Measurements from ENCODE around the gene GMDS. TPM values are rescaled to one million over a fixed set of nuclear protein-coding genes. Genes with fewer than 3 reads are reported as not detected.

Gene GMDS
- total and polyA plus RNA-seq, 2 of the 4 experiments (the other 2 are of a cell fraction) = 7.3 to 21.9 TPM

DNA sequence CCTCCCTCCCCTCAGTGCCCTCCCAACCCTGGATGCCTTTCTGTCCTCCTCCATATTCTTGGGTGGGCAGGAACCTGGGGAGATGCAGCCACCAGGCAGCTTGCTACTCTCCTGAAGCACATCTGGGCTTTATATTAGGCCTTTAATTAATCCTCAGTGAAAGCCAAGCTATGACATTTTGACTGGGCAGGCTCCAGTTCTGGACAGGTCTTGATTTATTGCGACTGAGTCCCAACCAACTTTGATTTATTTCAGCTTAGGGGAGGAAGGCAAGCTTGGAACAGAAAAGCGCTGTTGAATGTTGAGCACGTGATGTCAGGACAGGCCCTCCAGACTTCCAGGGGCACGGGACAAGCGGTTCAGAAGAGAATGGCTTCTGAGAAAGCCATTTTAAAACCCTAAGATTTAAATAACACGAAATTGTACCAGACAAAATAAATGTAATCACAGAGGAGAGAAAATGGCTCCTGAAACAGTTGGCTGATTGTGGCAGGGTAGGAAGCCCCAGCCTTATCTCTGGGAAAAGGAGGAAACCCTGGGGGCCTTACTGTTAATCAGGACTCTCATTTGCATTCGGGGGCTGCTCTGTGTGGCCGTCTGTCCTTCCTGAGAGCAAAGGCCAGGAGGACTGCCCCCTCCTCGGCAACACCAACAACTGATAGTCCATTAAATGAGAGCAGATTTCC lies 341.5 kb downstream of the GMDS start:
- ATAC-seq (ENCODE audit: low read depth) = no peak

More for the DNA sequence above, 341.5 kb downstream of the GMDS start:
- ChIA-PET CTCF (interaction anchor here (0.5 kb wide), 1 partner anchor 28 kb away, joined by 3 read pairs; no protein-coding TSS in a partner anchor), POLR2A (ENCODE audit: unreplicated experiment) (no interaction called here)
- no peaks in the 10 kb centered on the region for H3K36me3 ChIP-seq (ENCODE audit: control insufficient read depth, insufficient read depth, low read length)
- H3K4ac ChIP-seq (ENCODE audit: low read depth, low read length) = no peak overlapping the region
- no peak overlapping the region for H4K8ac ChIP-seq (ENCODE audit: low read depth in 2 of 2, low read length in 2 of 2)
- no peak overlapping the region for H2BK20ac ChIP-seq (ENCODE audit: low read depth, low read length)
- H2AK9ac ChIP-seq (replicated peaks; ENCODE audit: low read depth, low read length, poor library complexity) = no peak overlapping the region
- no peaks in the 10 kb centered on the region for H4K20me1 ChIP-seq (ENCODE audit: insufficient read depth, low read length)
- H3K56ac ChIP-seq (ENCODE audit: extremely low read depth, insufficient read depth, low read length) = no peak overlapping the region
- BruUV-seq (replicated peaks) = no TSS peak
- H2BK5ac ChIP-seq (ENCODE audit: low read depth, low read length, poor library complexity, severe bottlenecking) = no peak overlapping the region
- dilution Hi-C loops (cut with HindIII; ENCODE audit: low sequenced_read_pairs, unreplicated experiment) (no loop called here), in situ Hi-C loops (cut with MboI; ENCODE audit: low sequenced_read_pairs) (no loop called here), intact Hi-C loops (cut with micrococcal nuclease) (no loop called here)
- H4K5ac ChIP-seq (ENCODE audit: low read depth, low read length) = no peak overlapping the region
- H3K23ac ChIP-seq (ENCODE audit: low read depth, low read length) = no peak overlapping the region
- no peak for DNase-seq
- H3K4me3 ChIP-seq (ENCODE audit: insufficient read depth, low read depth, low read length) = no peak overlapping the region
- 0 out of 4 replicates have a peak, but pooled peaks cover 0 to 5% of the 10 kb centered on the region in 2 experiments for H3K79me1 ChIP-seq (ENCODE audit: low read depth in 1 of 2, low read length in 2 of 2)
- H3K9me3 ChIP-seq (ENCODE audit: control insufficient read depth, insufficient read depth, low read length) = no peaks in the 10 kb centered on the region
- H3K14ac ChIP-seq (replicated peaks; ENCODE audit: low read depth, low read length) = 0 out of 2 replicates have a peak overlapping the region, but pooled peaks have one; percentile 25
- no peak overlapping the region for H3K4me2 ChIP-seq (ENCODE audit: low read depth, low read length)
- no peak overlapping the region for H2AFZ ChIP-seq (replicated peaks; ENCODE audit: low read length, poor library complexity)
- H4K91ac ChIP-seq (ENCODE audit: insufficient read depth, low read depth, low read length) = no peak overlapping the region
- peaks cover 8% of the 10 kb centered on the region; the same call in 1 of the 2 replicates for H3K9me1 ChIP-seq (ENCODE audit: insufficient read depth, low read length)
- TF ChIP-seq RFX5 (IDR thresholded peaks at IDR 0.05; ENCODE audit: low read depth, low read length) (no peak), RAD21 (IDR thresholded peaks at IDR 0.05; ENCODE audit: low read length) (no peak), MAZ (IDR thresholded peaks at IDR 0.05; ENCODE audit: borderline replicate concordance, low read depth, low read length) (no peak), SMC3 (IDR thresholded peaks at IDR 0.05; ENCODE audit: low read depth, low read length) (no peak), FOS (IDR thresholded peaks at IDR 0.05; ENCODE audit: low read depth, low read length) (no peak), MAFK (IDR thresholded peaks at IDR 0.05; ENCODE audit: low read depth, low read length) (no peak)
- no peak overlapping the region for H3K27ac ChIP-seq (ENCODE audit: insufficient read depth, low read length)
- no peak overlapping the region for H2BK120ac ChIP-seq (ENCODE audit: low read depth, low read length)
- peaks cover 4% of the 10 kb centered on the region for H3K4me1 ChIP-seq (ENCODE audit: control insufficient read depth, insufficient read depth, low read length)
- peak overlapping the region; percentile 12; the same call in 1 of the 2 replicates for H2AK5ac ChIP-seq (ENCODE audit: low read depth, low read length)
- no peak overlapping the region for H3K9ac ChIP-seq (ENCODE audit: low read depth, low read length)
- H2BK15ac ChIP-seq (ENCODE audit: low read depth, low read length) = no peak overlapping the region
- H3K27me3 ChIP-seq (ENCODE audit: control insufficient read depth, insufficient read depth, low read length) = no peaks in the 10 kb centered on the region
- 70% methylated on average over 2 of the region's 9 CpGs; no CpG with 5 or more reads in 1 of the 2 experiments for WGBS, 2 experiments (ENCODE audit: extremely low coverage in 2 of 2, insufficient read length in 1 of 2)
- no peak overlapping the region for H3K18ac ChIP-seq (ENCODE audit: low read depth, low read length)
